GM12864 (cell line): ENCODE measurements around the gene CYRIA.

Experiments used
- DNase-seq: peaks from one replicate; pipeline ENCODE4 v3.0.0-alpha.2; 2011; ENCODE audit warnings: low read depth
- H3K4me3 ChIP-seq: 2 replicates; pipeline ENCODE4 v1.5.1; 2011; ENCODE audit warnings: mild to moderate bottlenecking, low read depth, low read length, control low read depth
- TF ChIP-seq, protein P1 (sequence below): IDR thresholded peaks from 2 replicates; pipeline ENCODE4 v1.5.1; 2011; ENCODE audit warnings: low read depth, mild to moderate bottlenecking, moderate library complexity, low read length, control low read depth, inconsistent platforms; ENCODE audit errors: missing control alignments

The CYRIA gene

DNA sequence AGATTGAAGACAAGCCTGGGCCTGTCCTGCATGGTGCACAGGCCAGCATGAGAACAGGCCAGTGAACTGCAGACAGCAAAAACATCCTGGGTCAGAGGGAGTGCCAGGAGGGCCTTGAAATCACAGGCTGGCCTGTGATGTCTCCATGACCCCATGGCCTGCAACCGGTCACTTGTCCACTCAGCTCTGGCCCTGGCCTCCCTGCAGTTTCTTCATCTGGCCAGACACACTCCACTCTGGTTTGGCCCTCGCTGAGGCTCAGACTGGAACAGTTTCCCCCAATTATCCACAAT is 12.6 kb downstream of the CYRIA start:
- TF ChIP-seq, protein P1, sequence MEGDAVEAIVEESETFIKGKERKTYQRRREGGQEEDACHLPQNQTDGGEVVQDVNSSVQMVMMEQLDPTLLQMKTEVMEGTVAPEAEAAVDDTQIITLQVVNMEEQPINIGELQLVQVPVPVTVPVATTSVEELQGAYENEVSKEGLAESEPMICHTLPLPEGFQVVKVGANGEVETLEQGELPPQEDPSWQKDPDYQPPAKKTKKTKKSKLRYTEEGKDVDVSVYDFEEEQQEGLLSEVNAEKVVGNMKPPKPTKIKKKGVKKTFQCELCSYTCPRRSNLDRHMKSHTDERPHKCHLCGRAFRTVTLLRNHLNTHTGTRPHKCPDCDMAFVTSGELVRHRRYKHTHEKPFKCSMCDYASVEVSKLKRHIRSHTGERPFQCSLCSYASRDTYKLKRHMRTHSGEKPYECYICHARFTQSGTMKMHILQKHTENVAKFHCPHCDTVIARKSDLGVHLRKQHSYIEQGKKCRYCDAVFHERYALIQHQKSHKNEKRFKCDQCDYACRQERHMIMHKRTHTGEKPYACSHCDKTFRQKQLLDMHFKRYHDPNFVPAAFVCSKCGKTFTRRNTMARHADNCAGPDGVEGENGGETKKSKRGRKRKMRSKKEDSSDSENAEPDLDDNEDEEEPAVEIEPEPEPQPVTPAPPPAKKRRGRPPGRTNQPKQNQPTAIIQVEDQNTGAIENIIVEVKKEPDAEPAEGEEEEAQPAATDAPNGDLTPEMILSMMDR, result no peak
- no peak overlapping the region for H3K4me3 ChIP-seq
- no peak for DNase-seq

DNA sequence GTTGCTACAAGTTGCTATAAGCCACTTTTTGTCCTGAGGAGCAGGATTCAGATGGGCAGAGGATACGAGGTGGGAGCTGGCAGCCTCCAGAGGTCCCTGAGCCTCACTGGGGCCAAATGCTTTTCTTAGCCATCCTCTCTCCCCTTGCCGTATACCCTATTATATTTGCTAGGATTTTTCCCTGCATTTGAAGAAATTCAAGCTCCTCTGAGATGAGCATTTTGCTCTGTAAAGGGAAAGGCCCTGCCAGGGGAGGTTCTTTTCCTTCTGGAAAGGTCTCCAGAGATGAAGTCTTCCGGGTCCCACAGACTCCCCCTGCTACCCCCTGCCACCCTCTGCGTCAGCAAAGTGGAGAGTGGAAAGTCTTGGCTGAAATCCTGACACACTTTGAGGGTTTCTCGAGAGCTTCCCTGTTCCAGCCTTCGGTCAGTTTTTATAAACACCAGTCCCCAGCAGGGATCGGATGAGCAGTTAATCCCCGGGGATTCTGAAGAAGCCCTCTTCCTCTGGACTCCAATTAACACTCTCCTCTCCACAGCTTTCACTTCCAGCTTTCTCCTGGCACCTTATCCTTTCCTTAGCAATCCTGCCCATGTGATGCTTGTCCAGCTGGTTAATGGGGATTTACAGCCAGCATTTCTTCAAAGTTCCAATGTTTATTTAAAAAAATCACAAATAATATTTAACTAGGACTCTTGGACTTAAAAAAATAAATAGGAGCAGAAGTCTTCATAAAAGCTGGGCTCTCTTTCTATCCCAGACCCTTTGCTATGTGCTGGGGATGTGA is 13.1 kb downstream of the CYRIA start:
- TF ChIP-seq, protein P1, result no peak
- DNase-seq, result no peak
- H3K4me3 ChIP-seq, result no peak overlapping the region

DNA sequence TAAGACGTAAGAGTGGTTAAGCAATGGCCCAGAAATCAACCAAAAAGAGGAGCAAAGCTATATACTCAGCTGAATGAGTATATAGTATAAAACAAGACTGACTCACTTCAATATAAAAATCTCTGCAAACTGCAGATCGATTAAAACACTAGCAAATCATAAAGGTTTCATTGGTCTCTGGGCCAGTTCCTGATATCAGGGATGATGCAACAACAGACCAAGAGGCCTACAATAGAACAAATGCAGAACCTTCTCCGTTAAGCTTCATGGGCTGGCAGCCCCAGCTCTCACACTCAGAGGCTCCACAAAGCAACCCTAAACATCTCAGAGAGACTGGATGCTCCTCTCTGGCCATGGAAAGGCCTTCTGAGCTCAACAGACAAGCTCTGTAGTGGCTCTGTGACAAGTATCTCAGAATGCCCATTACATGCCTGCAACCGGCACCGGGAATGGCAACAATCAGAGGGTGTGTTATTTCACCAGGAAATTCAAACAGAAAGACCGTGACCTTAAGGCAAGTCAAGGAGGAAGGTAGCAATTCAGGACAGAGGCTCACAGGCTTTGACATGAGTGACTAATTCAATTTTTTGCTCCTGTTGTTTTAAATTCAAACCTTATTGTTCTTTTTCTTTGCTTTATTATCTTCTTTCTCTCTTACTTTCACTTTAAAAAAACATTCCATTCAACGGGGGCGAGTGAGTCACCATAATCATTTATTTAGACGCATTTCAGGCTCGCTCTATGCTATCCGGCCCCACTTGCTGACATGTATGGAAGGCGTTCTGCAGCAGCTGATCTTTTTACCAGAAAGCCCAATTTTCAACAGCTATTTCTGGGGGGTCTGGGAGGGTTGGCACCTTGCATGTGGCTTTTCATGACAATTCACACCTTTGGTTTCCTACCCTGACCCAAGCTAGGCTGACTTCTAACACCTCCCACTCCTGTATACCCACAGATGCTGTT is 15.1 kb downstream of the CYRIA start:
- TF ChIP-seq, protein P1, result no peak
- DNase-seq, result no peak
- no peak overlapping the region for H3K4me3 ChIP-seq

DNA sequence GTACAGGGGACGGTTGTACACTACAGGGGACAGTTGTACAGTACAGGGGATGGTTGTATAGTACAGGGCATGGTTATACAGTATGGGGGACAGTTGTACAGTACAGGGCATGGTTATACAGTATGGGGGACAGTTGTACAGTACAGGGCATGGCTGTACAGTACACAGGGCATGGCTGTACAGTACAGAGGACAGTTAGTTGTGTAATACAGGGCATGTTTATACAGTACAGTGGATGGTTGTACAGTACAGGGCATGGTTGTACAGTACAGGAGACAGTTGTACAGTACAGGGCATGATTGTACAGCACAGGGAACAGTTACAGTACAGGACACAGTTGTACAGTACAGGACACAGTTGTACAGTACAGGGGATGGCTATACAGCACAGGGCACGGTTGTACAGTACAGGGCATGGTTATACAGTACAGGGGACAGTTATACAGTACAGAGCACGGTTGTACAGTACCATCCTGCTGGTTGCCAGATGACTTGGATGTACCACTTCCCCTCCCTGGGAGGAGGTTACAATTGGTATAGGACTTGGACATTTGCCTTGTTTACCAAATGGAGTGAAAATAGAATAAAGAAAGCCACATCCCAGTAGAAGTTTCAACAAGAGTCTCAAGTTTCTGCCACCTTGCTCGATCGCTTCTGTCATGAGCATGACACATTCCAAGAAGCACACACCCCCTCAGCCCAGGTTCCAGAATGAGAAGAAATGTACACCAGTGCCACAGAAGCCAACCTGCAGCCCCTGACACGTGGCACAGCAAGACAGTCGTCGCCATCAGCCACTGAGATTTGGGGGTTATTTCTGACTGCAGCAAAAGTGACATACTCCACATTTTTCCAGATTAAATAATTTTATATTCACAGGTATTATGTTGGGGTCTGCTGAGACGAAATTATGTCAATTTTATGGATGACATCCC is 16.0 kb downstream of the CYRIA start:
- DNase-seq, result no peak
- H3K4me3 ChIP-seq, result no peak overlapping the region
- TF ChIP-seq, protein P1, result no peak

GRCh38 chr2:16647992-16648617 is 17.5 kb downstream of the CYRIA start:
- TF ChIP-seq, protein P1, result no peak
- DNase-seq, result no peak
- H3K4me3 ChIP-seq, result no peak overlapping the region

DNA sequence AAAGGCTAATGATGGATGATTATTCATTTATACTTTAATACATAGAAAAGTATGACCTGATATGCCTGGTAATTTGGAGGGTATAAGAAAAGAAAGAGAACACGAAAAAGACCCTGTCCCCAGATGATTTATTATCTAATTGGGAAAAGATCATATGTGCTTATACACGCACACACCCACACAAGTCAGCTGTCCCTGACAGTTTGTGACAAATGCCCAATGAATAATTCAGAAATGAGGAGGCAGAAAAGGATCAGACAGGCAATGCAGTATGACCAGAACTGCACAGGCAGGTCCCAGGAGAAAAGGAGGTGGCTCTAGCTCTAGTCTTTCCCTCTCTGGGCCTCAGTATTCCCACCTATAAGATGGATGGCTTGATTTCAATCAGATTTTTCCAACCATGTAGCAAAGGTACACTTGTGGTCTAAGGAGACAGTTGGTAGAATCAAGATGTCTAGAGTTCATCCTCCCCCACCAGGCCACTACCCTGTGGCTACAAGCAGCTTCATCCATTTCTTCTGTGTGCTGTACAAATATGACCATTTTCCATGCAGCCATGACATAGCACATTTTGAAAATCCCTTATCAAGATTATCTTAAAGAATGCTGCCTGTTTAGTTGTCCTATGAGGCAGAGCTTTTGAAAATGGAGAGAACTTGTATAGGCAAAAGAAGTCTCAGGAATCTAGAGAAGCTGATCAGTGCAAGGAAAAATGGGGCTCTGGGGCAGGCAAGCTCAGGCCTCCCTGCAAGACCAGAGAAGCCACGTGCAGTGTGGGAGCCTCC is 19.7 kb downstream of the CYRIA start:
- no peak overlapping the region for H3K4me3 ChIP-seq
- TF ChIP-seq, protein P1, result no peak
- DNase-seq, result no peak
